B cell (primary cell): ENCODE data around the gene ZNF304. TPM values are rescaled to one million over a fixed set of nuclear protein-coding genes. Genes with fewer than 3 reads are reported as not detected.

Source experiments
- ATAC-seq: fragments of 200-7000 bp; cut with Tn5 transposase; one replicate; pipeline ENCODE4 v1.10.0; 2021; ENCODE audit warnings: low read depth, mild to moderate bottlenecking, moderate number of reproducible peaks, moderate library complexity
- CTCF ChIA-PET: fragments of 350-600 bp; sonication (Branson Sonifier 250); formaldehyde crosslinking; loops from one replicate; lab custom pipeline; 2021; ENCODE audit warnings: antibody characterized with exemption, inconsistent platforms; lab: Charles Lee
- POLR2A ChIA-PET: fragments of 350-600 bp; sonication (Branson Sonifier 250); formaldehyde crosslinking; loops from one replicate; lab custom pipeline; 2021; ENCODE audit warnings: antibody characterized with exemption; lab: Charles Lee
- DNase-seq: peaks from one replicate; pipeline ENCODE4 v3.0.0; 2013
- H2AFZ ChIP-seq: 2 replicates; pipeline ENCODE4 v1.6.1; 2012; ENCODE audit warnings: mild to moderate bottlenecking, low read depth, low read length; ENCODE audit not compliant: insufficient read depth, poor library complexity, severe bottlenecking
- H3K27ac ChIP-seq, 2 donors: 1 replicate in 1 of 2; 2 replicates in 1 of 2; pipeline ENCODE4 v1.5.1; 2012 to 2013; ENCODE audit warnings: low read length in 2 of 2, mild to moderate bottlenecking in 2 of 2, moderate library complexity in 1 of 2
- H3K27me3 ChIP-seq, 4 experiments: fragments of 200-600 bp in 1 of 4; sonication (generic) in 1 of 4; replicated peaks in 1 of 4; 1 replicate in 2 of 4; 2 replicates in 2 of 4; pipeline versions ENCODE4 v1.6.1 to v1.7.0; 2013 to 2016; ENCODE audit warnings: low read length in 3 of 4, mild to moderate bottlenecking in 2 of 4, mixed read lengths in 1 of 4, moderate library complexity in 1 of 4; ENCODE audit not compliant: insufficient read depth in 4 of 4, control insufficient read depth in 3 of 4; ENCODE audit errors: control extremely low read depth in 1 of 4
- H3K36me3 ChIP-seq, 2 experiments: replicated peaks in 1 of 2; 1 replicate in 1 of 2; 2 replicates in 1 of 2; pipeline versions ENCODE4 v1.6.1 to v1.7.1; 2013; ENCODE audit warnings: low read length in 1 of 2; ENCODE audit not compliant: insufficient read depth in 2 of 2, control insufficient read depth in 1 of 2; ENCODE audit errors: control extremely low read depth in 1 of 2, extremely low read depth in 1 of 2
- H3K4me1 ChIP-seq, 2 donors: fragments of 200-600 bp in 1 of 2; sonication (generic) in 1 of 2; 1 replicate in 1 of 2; 2 replicates in 1 of 2; pipeline versions ENCODE4 v1.5.1 to v1.6.1; 2013 to 2017; ENCODE audit warnings: low read length in 2 of 2; ENCODE audit not compliant: control insufficient read depth in 2 of 2, insufficient read depth in 2 of 2
- H3K4me2 ChIP-seq: replicated peaks from 2 replicates; pipeline ENCODE3; 2012; ENCODE audit warnings: mild to moderate bottlenecking, low read depth, low read length; ENCODE audit not compliant: poor library complexity, severe bottlenecking
- H3K4me3 ChIP-seq, 5 experiments: fragments of 200-600 bp in 1 of 5; sonication (generic) in 1 of 5; 1 replicate in 3 of 5; 2 replicates in 2 of 5; pipeline versions ENCODE4 v1.5.1 to v1.7.0; 2011 to 2016; ENCODE audit warnings: low read length in 4 of 5, mild to moderate bottlenecking in 4 of 5, low read depth in 2 of 5, control low read depth in 1 of 5, moderate library complexity in 1 of 5; ENCODE audit not compliant: insufficient read depth in 1 of 5; ENCODE audit errors: control extremely low read depth in 1 of 5, extremely low read depth in 1 of 5
- H3K79me2 ChIP-seq: fragments of 200-600 bp; sonication (generic); one replicate; pipeline ENCODE4 v1.6.0; 2016; ENCODE audit warnings: low read length; ENCODE audit not compliant: control insufficient read depth, insufficient read depth
- H3K9ac ChIP-seq: fragments of 200-600 bp; sonication (generic); 2 replicates; pipeline ENCODE4 v1.6.1; 2017; ENCODE audit warnings: mild to moderate bottlenecking, low read length, moderate library complexity
- H3K9me3 ChIP-seq, 3 donors: one replicate each; pipeline versions ENCODE4 v1.6.1 to v1.7.1; 2013; ENCODE audit warnings: low read length in 2 of 3; ENCODE audit not compliant: control insufficient read depth in 2 of 3, insufficient read depth in 1 of 3; ENCODE audit errors: control extremely low read depth in 1 of 3
- H4K20me1 ChIP-seq: 2 replicates; pipeline ENCODE4 v1.6.0; 2012; ENCODE audit warnings: mild to moderate bottlenecking, low read length; ENCODE audit not compliant: insufficient read depth, control insufficient read depth, poor library complexity, severe bottlenecking
- H3K27ac Mint-ChIP-seq: one replicate; pipeline ENCODE4 v1.8.0; 2021; ENCODE audit warnings: mixed read lengths
- H3K27me3 Mint-ChIP-seq: one replicate; pipeline ENCODE4 v1.8.0; 2021; ENCODE audit warnings: mixed read lengths
- H3K4me1 Mint-ChIP-seq: one replicate; pipeline ENCODE4 v1.8.0; 2021; ENCODE audit warnings: mixed read lengths
- H3K4me3 Mint-ChIP-seq: one replicate; pipeline ENCODE4 v1.8.0; 2021; ENCODE audit warnings: mixed read lengths
- H3K9me3 Mint-ChIP-seq: one replicate; pipeline ENCODE4 v1.8.0; 2022; ENCODE audit warnings: mixed read lengths; ENCODE audit not compliant: insufficient read depth
- EZH2 ChIP-seq: IDR thresholded peaks from 2 replicates; pipeline ENCODE4 v1.6.1; 2012; ENCODE audit warnings: borderline replicate concordance, low read depth, mild to moderate bottlenecking, moderate library complexity, low read length; ENCODE audit not compliant: insufficient read depth, poor library complexity, severe bottlenecking
- WGBS: methylation state at CpG from one replicate; pipeline ENCODE4 v1.1.5; 2013; ENCODE audit warnings: missing lambda C conversion rate; ENCODE audit not compliant: insufficient coverage; 5-methylcytosine and 5-hydroxymethylcytosine counted together
- intact Hi-C: fragments of 100-400 bp; cut with micrococcal nuclease; formaldehyde crosslinking; loops from one replicate; pipeline ENCODE4 v1.10.0; 2022
- polyA plus RNA-seq: library from polyadenylated mRNA; depleted of rRNA; stranded (reverse); fragments of >200 nt; gene quantifications from 2 replicates; pipeline ENCODE4 v1.2.3, GENCODE V29; 2012
- total RNA-seq, 2 donors: library from RNA; stranded (reverse); fragments of 120-200 nt in 1 of 2; gene quantifications; 1 replicate in 1 of 2; 2 replicates in 1 of 2; pipeline versions ENCODE4 v1.2.3 to v1.2.4, GENCODE V29; 2013 to 2022
- TF ChIP-seq, protein P1 (sequence below): fragments of 200-600 bp; IDR thresholded peaks from one replicate; pipeline ENCODE4 v1.8.0; 2022; ENCODE audit warnings: antibody characterized with exemption, mild to moderate bottlenecking

ZNF304 gene
- total and polyA plus RNA-seq, 2 donors (not counting 1 experiment from before 2014, with no cell fraction given): 5.0 to 16.2 TPM

DNA sequence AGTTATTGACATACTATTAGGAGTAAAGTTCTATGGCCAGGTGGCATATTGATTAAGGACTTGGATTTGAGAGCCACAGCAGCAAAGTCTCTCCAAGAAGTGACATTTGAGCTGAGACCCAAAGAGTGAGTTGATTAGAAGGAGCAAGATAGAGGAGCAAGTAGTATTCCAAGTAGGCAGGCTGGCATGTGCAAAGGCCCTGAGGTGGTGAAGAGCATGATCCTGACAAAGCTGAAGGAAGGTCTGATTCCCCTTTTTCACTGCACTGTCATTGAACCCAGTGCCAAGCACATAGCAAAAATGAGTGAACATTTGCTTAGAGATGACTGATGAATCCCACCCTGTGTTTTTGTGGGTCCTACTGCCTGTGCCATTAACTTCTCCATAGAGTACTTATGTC lies 26.1 kb upstream of the ZNF304 start:
- H3K4me1 Mint-ChIP-seq: peaks cover 30% of the 10 kb centered on the region
- peaks cover 3 to 39% (median 18%) of the 10 kb centered on the region in 3 donors for H3K9me3 ChIP-seq
- peaks cover 10% of the 10 kb centered on the region for H3K9me3 Mint-ChIP-seq
- H3K4me2 ChIP-seq: no peak overlapping the region
- no peak overlapping the region for H3K9ac ChIP-seq
- H3K36me3 ChIP-seq: peaks cover 21 to 57% of the 10 kb centered on the region in 2 experiments
- ChIA-PET POLR2A (no interaction called here), CTCF (no interaction called here)
- H3K27me3 ChIP-seq: no peaks in the 10 kb centered on the region
- ATAC-seq (no peak), DNase-seq (no peak)
- H3K27me3 Mint-ChIP-seq: no peaks in the 10 kb centered on the region
- no peak overlapping the region for H3K27ac Mint-ChIP-seq
- peaks cover 14 to 24% of the 10 kb centered on the region in 2 donors for H3K4me1 ChIP-seq
- peaks cover 38% of the 10 kb centered on the region for H3K79me2 ChIP-seq
- H2AFZ ChIP-seq: no peak overlapping the region
- intact Hi-C loops: no loop called here
- H4K20me1 ChIP-seq: no peaks in the 10 kb centered on the region
- TF ChIP-seq, protein P1, sequence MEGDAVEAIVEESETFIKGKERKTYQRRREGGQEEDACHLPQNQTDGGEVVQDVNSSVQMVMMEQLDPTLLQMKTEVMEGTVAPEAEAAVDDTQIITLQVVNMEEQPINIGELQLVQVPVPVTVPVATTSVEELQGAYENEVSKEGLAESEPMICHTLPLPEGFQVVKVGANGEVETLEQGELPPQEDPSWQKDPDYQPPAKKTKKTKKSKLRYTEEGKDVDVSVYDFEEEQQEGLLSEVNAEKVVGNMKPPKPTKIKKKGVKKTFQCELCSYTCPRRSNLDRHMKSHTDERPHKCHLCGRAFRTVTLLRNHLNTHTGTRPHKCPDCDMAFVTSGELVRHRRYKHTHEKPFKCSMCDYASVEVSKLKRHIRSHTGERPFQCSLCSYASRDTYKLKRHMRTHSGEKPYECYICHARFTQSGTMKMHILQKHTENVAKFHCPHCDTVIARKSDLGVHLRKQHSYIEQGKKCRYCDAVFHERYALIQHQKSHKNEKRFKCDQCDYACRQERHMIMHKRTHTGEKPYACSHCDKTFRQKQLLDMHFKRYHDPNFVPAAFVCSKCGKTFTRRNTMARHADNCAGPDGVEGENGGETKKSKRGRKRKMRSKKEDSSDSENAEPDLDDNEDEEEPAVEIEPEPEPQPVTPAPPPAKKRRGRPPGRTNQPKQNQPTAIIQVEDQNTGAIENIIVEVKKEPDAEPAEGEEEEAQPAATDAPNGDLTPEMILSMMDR: no peak
- TF ChIP-seq EZH2: no peak
- H3K4me3 ChIP-seq: no peak overlapping the region
- H3K4me3 Mint-ChIP-seq: no peak overlapping the region
- H3K27ac ChIP-seq: no peak overlapping the region

DNA sequence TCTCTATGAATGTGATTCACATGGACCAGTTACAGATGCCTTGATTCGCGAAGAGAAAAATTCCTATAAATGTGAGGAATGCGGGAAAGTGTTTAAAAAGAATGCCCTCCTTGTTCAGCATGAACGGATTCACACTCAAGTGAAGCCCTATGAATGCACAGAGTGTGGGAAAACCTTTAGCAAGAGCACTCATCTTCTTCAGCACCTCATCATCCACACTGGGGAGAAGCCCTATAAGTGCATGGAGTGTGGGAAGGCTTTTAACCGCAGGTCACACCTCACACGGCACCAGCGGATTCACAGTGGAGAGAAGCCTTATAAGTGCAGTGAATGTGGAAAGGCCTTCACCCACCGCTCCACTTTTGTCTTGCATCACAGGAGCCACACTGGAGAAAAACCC lies 23.1 kb upstream of the ZNF304 start:
- H3K27me3 Mint-ChIP-seq: no peaks in the 10 kb centered on the region
- no peak overlapping the region for H3K4me2 ChIP-seq
- H2AFZ ChIP-seq: no peak overlapping the region
- ATAC-seq: no peak
- peaks cover 21 to 57% of the 10 kb centered on the region in 2 experiments for H3K36me3 ChIP-seq
- TF ChIP-seq EZH2: no peak
- TF ChIP-seq, protein P1: no peak
- 95% methylated on average over 3 of the region's 8 CpGs for WGBS
- no peak overlapping the region for H3K4me3 ChIP-seq
- H3K27me3 ChIP-seq: no peaks in the 10 kb centered on the region
- ChIA-PET POLR2A (no interaction called here), CTCF (no interaction called here)
- intact Hi-C loops: no loop called here
- no peak overlapping the region for H3K27ac Mint-ChIP-seq
- H3K4me3 Mint-ChIP-seq: no peak overlapping the region
- H3K9me3 Mint-ChIP-seq: peaks cover 7% of the 10 kb centered on the region
- no peak overlapping the region for H3K9ac ChIP-seq
- H3K9me3 ChIP-seq: peaks cover 4 to 51% (median 18%) of the 10 kb centered on the region in 3 donors
- H3K27ac ChIP-seq: no peak overlapping the region
- no peaks in the 10 kb centered on the region for H4K20me1 ChIP-seq
- peaks cover 6% of the 10 kb centered on the region for H3K4me1 Mint-ChIP-seq
- H3K4me1 ChIP-seq: peaks cover 0 to 5% of the 10 kb centered on the region in 2 donors
- peaks cover 10% of the 10 kb centered on the region for H3K79me2 ChIP-seq
- DNase-seq: no peak
